Measurements from ENCODE around the gene HMCN1.
A peak's percentile ranks its signal among the peaks of the same experiment; 100 is the strongest.

HMCN1 gene

DNA sequence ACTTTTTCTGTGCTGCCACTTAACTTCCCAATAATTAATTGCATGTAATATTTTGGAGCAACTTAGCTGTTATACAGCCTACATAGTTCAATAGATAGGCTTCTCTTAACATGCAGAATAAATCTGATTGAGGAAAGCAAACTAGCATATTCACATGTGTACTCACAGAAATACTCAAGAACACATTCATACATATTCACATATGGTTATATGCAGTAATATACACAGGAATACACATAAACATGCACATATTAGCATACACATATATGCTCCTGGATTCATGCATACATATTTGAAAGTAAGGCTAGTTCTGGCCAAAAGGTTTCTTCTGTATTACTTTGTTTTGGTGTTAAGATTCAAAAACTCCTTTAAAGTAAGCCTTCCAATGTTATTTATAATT lies 73.1 kb downstream of the HMCN1 start:
- TF ChIP-seq, protein P1, sequence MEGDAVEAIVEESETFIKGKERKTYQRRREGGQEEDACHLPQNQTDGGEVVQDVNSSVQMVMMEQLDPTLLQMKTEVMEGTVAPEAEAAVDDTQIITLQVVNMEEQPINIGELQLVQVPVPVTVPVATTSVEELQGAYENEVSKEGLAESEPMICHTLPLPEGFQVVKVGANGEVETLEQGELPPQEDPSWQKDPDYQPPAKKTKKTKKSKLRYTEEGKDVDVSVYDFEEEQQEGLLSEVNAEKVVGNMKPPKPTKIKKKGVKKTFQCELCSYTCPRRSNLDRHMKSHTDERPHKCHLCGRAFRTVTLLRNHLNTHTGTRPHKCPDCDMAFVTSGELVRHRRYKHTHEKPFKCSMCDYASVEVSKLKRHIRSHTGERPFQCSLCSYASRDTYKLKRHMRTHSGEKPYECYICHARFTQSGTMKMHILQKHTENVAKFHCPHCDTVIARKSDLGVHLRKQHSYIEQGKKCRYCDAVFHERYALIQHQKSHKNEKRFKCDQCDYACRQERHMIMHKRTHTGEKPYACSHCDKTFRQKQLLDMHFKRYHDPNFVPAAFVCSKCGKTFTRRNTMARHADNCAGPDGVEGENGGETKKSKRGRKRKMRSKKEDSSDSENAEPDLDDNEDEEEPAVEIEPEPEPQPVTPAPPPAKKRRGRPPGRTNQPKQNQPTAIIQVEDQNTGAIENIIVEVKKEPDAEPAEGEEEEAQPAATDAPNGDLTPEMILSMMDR (IDR thresholded peaks at IDR 0.05; ENCODE audit: low read depth, low read length, missing control alignments), result no peak
- no peak for DNase-seq (ENCODE audit: extremely low read depth, low read depth)

DNA sequence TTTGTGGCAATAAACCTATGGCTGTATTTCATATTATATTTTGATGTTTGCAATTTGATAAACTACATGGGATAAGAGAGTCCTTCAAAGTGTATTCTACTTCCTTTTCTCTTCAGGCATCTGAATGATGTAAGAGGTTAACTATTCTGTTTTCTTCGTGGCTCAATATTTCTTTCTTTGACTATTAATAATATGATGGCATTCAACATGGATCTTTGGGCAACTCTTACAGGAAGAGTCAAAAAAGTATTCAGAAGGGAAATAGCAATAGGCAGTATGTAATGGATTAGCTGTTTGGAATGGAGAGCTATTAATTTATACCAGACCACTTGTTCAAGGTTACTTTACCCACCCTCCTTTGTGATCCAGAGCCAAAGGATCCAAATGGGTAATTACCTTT lies 74.4 kb downstream of the HMCN1 start:
- H3K4me3 ChIP-seq (replicated peaks; ENCODE audit: low read depth, low read length), result no peak overlapping the region
- no peak for DNase-seq (ENCODE audit: extremely low read depth, low read depth)
- TF ChIP-seq, protein P1 (IDR thresholded peaks at IDR 0.05; ENCODE audit: low read depth, low read length, missing control alignments), result no peak

More for the DNA sequence above, 73.1 kb downstream of the HMCN1 start:
- H3K4me3 ChIP-seq (replicated peaks; ENCODE audit: low read depth, low read length), result no peak overlapping the region

DNA sequence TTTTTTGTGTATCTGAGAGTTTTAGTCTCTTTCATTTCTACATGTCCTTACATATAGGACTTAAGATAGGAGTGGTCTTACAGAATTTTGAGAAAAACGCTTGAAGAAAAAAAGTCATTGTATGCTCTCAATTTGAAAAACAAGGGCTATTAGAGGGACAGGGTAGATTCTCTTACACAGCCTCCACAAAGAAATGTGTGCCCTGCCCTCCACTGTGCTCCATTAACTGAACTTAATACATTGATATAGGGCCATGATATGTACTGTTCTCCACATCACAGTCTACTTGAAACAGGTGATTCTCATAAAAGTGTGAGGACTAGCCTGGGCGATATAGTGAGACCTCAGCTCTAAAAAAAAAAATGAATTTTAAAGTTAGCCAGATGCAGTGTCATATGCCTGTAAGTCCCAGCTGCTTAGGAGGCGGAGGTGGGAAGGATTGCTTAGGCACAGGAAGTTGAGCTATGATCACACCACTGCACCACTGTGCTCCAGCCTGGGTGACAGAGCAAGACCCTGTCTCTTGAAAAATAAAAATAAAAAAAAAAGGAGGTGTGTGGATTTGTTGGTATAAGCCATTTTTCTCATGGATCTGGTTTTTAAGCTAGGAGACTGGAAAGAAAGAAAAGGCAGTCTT lies 77.0 kb downstream of the HMCN1 start:
- TF ChIP-seq, protein P1 (IDR thresholded peaks at IDR 0.05; ENCODE audit: low read depth, low read length, missing control alignments), result no peak
- H3K4me3 ChIP-seq (replicated peaks; ENCODE audit: low read depth, low read length), result no peak overlapping the region
- DNase-seq (ENCODE audit: extremely low read depth, low read depth), result no peak

DNA sequence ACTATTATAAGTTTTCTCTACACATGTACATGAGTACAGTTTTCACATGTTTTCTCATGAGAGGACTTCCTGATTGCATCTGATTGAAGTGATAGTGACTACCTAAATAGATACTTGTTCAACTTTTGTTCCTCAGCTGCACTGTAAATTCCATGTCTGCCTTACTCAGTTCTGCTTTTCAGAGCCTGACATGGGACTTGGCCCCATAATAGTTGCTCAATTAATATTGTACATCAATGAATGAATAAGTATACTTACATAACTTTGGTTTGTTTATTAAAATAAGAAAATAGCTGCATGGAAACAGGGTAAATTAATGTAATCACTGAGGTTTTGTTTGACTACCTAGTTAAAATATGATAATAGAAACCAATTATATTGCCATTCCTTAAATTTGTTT lies 78.7 kb downstream of the HMCN1 start:
- DNase-seq (ENCODE audit: extremely low read depth, low read depth), result no peak
- TF ChIP-seq, protein P1 (IDR thresholded peaks at IDR 0.05; ENCODE audit: low read depth, low read length, missing control alignments), result no peak
- no peak overlapping the region for H3K4me3 ChIP-seq (replicated peaks; ENCODE audit: low read depth, low read length)

DNA sequence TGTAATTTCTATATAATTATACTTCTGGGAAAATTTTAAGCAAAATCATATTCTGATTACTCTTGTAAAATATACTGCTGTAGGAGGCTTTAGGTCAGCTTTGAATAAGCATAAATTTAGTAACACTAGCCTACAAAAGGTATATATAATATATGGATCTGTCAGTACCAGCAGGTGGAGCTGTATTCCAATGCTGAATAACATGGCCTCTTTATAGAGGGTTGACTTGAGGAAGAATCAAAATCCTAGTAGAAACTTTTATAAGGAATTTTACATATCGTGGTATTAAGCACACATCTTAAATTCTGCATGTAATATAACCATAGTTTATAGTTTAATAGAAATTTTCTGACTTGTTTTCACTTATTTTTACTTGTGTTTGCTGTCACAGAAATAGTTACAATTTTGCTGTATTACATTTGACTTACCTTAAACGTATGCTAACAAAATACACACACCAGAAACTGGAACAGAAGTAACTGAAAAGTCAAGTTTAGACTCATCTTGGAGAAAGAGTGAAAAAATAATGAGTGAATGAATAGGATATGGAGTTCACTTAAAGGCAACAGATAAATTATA lies 79.3 kb downstream of the HMCN1 start:
- peak; percentile 50 for DNase-seq (ENCODE audit: extremely low read depth, low read depth)
- TF ChIP-seq, protein P1 (IDR thresholded peaks at IDR 0.05; ENCODE audit: low read depth, low read length, missing control alignments), result peak; percentile 59

DNA sequence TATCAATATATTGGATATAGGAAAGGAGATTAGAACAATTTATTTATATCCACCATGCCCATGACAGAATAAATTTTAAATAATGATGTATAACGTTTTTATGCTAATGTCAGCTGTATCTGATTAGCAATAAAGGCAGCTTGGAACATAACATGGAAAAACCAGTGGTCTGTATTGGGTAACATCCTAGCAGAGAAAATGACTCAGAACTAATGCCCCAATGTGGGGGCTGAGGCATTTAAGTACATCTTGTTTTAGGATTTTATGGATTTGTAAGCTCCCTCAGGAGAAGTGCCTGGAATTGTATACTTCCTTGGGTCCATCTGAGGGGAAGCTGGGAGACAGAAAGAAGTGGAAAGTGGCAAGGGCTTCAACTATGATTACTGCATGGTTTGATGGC lies 82.3 kb downstream of the HMCN1 start:
- DNase-seq (ENCODE audit: extremely low read depth, low read depth), result peak; percentile 38
- TF ChIP-seq, protein P1 (IDR thresholded peaks at IDR 0.05; ENCODE audit: low read depth, low read length, missing control alignments), result no peak
- no peak overlapping the region for H3K4me3 ChIP-seq (replicated peaks; ENCODE audit: low read depth, low read length)

More for the DNA sequence above, 79.3 kb downstream of the HMCN1 start:
- H3K4me3 ChIP-seq (replicated peaks; ENCODE audit: low read depth, low read length), result no peak overlapping the region
